Progenitor cell of endocrine pancreas (in vitro differentiated cells): ENCODE measurements around the gene ENGASE. TPM values are rescaled to one million over a fixed set of nuclear protein-coding genes. Genes with fewer than 3 reads are reported as not detected.

Source experiments
- DNase-seq: peaks from one replicate; pipeline ENCODE4 v3.0.0; 2021; ENCODE audit warnings: low spot score; ENCODE audit not compliant: unreplicated experiment
- H3K27ac Mint-ChIP-seq: 2 replicates; pipeline ENCODE4 v1.8.0; 2021; ENCODE audit warnings: mild to moderate bottlenecking, moderate library complexity, mixed read lengths
- H3K27me3 Mint-ChIP-seq: 2 replicates; pipeline ENCODE4 v1.8.0; 2021; ENCODE audit warnings: mixed read lengths
- H3K36me3 Mint-ChIP-seq: 2 replicates; pipeline ENCODE4 v1.8.0; 2022; ENCODE audit warnings: mixed read lengths; ENCODE audit not compliant: insufficient read depth
- H3K4me1 Mint-ChIP-seq: 2 replicates; pipeline ENCODE4 v1.8.0; 2021; ENCODE audit warnings: low read depth, mixed read lengths
- H3K4me3 Mint-ChIP-seq: 2 replicates; pipeline ENCODE4 v1.8.0; 2021; ENCODE audit warnings: low read depth, mild to moderate bottlenecking, moderate library complexity, mixed read lengths
- H3K9me3 Mint-ChIP-seq: 2 replicates; pipeline ENCODE4 v1.8.0; 2021; ENCODE audit warnings: low read depth, mixed read lengths
- CTCF ChIP-seq: fragments of 200-600 bp; sonication (generic); IDR thresholded peaks from one replicate; pipeline ENCODE4 v1.5.0; 2021; ENCODE audit warnings: antibody characterized with exemption, mild to moderate bottlenecking; ENCODE audit not compliant: unreplicated experiment
- total RNA-seq: library from RNA; stranded (reverse); gene quantifications from 2 replicates; pipeline ENCODE4 v1.2.1, GENCODE V29; 2021

Gene ENGASE
- total RNA-seq, 1 donor from 2014 or later = 52.4 TPM

GRCh38 chr17:79084291-79085153, 9.9 kb downstream of the ENGASE start:
- Mint-ChIP-seq H3K9me3 (no peaks in the 10 kb centered on the region), H3K4me1 (no peaks in the 10 kb centered on the region), H3K27ac (no peak overlapping the region), H3K4me3 (no peak overlapping the region), H3K36me3 (peaks cover 17% of the 10 kb centered on the region), H3K27me3 (no peaks in the 10 kb centered on the region)
- no peak for DNase-seq
- TF ChIP-seq CTCF = no peak

GRCh38 chr17:79085154-79085920, 10.7 kb downstream of the ENGASE start:
- TF ChIP-seq CTCF = no peak
- no peaks in the 10 kb centered on the region for H3K9me3 Mint-ChIP-seq
- H3K36me3 Mint-ChIP-seq = peaks cover 14% of the 10 kb centered on the region
- no peak overlapping the region for H3K27ac Mint-ChIP-seq
- no peak overlapping the region for H3K4me3 Mint-ChIP-seq
- H3K27me3 Mint-ChIP-seq = no peaks in the 10 kb centered on the region
- H3K4me1 Mint-ChIP-seq = no peaks in the 10 kb centered on the region
- DNase-seq = no peak

GRCh38 chr17:79085921-79086551, 11.4 kb downstream of the ENGASE start:
- no peak overlapping the region for H3K4me3 Mint-ChIP-seq
- no peak for DNase-seq

GRCh38 chr17:79086609-79087427, 12.2 kb downstream of the ENGASE start:
- TF ChIP-seq CTCF = no peak
- Mint-ChIP-seq H3K27me3 (no peaks in the 10 kb centered on the region), H3K4me3 (no peak overlapping the region), H3K36me3 (peaks cover 4% of the 10 kb centered on the region), H3K4me1 (no peaks in the 10 kb centered on the region), H3K9me3 (no peaks in the 10 kb centered on the region), H3K27ac (no peak overlapping the region)
- no peak for DNase-seq

More at GRCh38 chr17:79085921-79086551, 11.4 kb downstream of the ENGASE start:
- H3K27ac Mint-ChIP-seq = no peak overlapping the region
- H3K9me3 Mint-ChIP-seq = no peaks in the 10 kb centered on the region
- no peaks in the 10 kb centered on the region for H3K27me3 Mint-ChIP-seq
- H3K36me3 Mint-ChIP-seq = peaks cover 9% of the 10 kb centered on the region
- H3K4me1 Mint-ChIP-seq = no peaks in the 10 kb centered on the region
- no peak for TF ChIP-seq CTCF
